ENCODE data around the gene ITPK1.

ITPK1 gene

DNA sequence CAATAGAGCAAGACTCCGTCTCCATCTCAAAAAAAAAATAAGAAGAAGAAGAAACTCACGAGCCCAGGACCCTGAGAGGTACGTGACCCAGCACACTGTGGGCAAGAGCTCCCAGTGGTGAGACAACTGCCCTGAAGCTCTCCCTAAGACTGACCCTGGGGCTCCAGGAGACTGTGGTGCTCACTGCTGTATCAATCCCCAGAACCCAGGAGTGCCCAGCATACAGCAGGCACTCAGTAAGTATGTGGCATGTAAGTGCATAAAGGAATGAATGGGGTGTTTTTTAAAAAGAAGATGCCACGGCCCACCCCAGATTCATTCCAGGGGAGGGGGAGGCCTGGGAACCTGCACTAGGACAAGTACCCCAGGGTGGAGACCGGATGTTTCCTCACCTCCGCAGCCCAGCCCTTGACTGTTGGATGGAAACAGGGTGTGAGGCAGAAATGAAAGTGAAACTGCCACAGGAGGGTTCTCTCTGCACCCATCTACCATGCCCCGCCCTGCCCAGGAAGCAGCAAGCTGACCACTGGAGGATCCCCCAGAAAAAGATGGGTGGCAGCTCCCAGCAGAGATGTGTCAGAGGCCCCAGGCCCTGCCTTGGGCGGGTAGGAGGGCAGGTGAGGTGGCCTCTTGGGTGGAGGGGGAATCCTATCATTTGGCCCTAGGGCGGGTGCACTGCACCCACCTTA, 12.2 kb downstream of the ITPK1 start:
- DNase-seq: no peak

DNA sequence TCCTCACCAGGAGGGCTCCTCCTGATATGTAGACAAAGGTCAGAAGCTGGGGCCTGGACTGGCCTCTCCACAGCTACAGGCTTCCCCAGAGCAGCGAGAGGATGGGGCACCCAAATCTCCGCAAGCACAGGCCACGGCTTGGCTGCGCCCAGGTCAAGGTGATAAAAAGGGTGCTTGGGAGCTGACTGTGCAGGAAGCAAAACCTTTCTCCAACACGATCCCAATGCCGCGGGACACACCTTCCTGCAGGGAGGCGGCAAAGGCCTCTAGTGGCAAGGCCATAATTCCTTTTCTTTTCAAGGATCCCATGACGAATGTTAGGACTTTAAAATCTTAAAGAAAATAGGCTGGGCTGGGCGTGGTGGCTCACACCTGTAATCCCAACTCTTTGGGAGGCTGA, 13.6 kb downstream of the ITPK1 start:
- no peak for DNase-seq

DNA sequence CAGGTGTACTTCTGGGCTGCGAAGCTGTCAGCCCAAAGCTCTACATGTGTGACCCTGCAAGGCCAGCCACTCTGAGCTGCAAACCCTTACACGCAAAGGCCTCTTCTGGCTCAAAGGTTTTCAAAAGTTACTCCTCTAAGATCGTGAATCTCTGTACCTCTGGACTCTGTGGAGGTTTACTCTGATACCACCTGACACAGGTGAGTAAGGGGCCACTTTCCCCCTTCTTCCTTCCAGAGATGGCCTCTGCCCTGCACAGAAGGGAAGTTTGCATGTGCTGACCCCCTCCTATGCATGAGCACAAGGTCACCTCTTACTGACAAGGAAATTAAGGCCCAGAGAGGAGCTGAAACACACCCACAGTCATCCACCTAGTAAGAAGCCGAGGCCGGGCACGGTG, 14.5 kb downstream of the ITPK1 start:
- no peak for DNase-seq

DNA sequence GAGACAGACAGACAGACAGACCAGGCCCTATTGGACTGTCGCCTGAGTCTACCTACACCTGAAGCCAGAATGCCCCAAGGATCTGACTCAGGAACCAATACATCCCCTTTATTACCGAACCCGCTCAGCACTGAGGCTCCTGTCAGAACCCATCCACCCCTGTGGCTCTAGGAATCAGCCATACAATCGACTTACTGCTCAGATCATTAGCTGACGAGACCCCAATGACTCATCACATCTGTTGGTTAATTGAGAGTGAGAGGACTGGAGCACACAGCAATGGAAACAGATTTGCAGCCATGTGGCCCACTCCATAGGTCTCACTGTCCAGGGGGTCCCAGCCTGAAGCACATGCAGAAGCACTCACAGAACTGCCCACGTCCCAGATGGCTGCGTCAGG, 15.2 kb downstream of the ITPK1 start:
- peak; percentile 36 for DNase-seq

DNA sequence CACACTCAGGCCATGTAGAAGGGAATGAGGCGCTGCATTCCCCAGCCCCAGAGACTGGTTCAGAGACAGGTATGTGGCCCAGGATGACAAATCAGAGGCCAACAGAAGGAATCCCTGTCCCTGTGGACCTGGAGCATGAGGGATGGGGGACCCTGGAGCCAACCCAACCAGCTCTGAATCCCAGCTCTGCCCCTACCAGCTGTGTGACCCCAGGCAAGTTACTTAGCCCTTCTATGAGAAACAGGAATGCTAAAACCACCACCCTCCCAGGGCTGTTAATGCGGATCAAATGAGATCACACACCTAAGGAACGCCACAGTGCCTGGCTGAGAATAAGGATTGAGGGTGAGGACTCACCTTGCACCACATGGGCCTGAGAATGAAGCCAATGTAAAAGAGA, 15.6 kb downstream of the ITPK1 start:
- no peak for DNase-seq

DNA sequence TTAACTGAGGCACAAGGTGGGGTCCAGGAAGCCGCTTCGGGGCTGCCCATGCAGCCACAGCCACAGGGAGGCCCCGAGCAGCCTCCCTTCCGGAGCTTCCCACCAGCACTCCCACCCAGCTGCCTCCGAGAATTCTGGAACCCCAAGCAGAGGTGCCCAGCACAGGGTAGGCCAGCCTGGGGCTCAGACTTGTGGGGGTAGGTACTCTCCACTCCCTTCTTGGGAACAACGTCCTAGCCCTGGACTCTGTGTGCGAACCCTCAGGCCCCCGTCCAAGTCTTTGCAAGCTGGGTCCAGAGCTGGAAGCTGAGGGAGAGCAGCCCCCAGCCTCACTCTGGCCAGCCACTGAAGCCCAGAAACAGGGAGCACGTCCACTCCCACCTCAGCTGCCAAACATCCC, 16.1 kb downstream of the ITPK1 start:
- no peak for DNase-seq

DNA sequence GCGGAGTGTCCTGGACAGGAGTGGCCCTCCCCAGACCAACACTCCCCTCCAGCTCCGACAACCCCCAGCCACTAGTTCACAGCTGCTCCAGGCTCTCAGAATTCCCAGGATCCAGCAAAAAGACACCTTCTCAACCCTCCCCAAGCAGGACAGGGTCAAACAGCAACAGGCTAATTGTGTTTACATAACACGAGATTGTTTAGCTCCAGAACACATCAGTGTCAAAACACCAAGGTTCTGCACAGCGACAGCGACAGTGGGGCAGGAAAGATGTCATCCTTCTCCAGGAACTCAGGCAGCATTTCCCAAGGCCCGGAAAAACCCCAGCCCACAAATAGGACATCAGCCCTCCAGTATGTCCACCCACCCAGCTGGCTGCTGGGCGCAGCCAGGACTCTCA, 16.5 kb downstream of the ITPK1 start:
- DNase-seq: no peak

DNA sequence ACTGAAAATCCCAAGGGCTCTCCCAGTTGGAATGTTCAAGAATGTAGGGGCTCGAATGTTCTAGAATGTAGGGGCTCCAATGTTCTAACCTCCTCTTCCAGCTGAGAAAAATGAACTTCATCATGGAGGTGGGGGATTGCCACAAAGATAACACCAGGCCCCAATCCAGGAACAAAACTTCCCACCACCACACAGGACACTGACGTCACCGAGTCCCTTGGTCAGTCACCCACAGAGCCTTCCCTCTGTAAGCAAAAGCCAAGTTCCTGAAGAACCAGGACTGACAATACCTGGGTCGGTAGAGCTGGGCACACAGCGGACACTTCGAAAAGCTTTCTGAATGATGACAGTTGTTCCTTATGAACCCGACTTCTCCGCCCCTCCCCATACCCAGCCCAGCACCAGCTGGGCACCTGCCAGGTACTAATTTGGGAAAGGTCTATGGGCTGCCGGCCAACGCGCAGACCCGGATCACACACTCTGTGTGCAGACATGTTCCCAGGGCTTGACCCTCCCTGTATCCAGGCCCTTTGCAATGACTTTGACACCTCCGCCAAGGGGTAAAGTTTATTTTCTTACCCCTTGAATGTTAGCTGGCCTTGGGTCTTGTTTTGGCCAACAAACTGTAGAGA, 18.9 kb downstream of the ITPK1 start:
- no peak for DNase-seq

DNA sequence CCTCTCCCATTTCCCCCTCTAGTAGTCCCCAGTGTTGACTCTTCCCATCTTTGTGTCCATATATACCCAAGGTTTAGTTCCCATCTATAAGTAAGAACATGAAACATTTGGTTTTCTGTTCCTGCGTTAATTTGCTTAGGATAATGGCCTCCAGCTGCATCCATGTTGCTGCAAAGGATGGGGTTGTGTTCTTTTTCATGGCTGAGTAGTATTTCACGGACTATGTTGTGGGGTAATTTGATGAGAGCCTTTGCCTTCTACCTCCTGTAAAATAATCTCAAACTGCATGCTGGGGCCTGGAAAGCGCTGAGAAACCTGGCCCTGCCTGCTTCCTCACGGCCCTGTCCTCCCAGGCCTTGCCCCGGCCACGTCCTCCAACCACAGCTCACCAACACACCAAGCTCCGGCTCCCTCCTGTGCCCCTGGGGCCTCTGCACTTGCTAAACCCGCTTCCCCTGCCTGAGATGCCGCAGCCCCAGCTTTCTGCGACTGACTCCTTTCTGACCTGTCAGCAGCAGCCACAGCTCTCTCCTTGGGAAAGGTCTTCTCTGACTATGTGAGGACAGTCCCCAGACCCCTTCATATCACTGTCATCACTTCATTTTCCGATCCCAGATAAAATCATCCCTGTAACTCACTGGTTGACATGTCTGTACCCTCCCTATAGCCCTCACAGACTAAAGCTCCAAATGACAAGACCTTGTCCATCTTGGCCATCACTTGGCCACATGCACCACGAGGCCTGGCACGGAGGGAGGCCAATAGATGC, 19.8 kb downstream of the ITPK1 start:
- no peak for DNase-seq

DNA sequence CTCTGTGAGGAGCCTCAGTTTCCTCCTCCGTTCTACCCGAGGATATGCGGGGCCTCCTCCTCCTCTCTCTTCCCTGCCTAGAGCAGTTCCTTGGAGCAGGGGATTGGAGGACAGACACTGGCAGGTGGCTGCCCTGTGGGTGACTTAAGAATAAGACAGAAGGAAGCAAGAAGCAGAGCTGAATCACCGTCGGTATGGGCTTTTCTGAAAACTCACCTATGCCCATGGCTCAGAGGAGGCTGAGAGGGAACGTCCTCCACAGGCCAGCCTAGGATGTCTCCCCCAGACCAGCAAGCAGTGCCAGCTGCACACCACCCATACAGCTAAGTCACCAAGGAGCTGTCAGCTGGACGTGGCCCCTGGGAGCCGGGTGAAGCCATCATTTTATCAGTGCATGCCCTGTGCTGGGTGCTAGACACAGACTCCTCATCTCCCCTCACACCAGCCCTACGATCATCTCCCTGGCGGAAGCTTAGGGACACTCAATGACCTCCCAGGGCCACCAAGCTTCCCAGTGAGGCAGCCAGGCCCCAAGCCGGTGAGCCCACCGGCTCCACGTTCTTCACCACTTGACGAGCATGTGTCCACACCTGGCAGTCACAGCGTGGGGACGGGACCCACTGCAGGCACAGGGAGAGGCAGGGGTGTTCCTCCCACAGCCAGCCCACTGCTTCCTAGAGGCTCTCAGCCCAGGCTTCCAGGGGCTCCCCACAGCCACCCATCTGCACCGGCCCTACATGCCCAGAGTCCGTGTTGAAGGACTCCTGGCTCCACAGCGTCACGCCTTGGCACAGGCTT, 21.4 kb downstream of the ITPK1 start:
- no peak for DNase-seq

DNA sequence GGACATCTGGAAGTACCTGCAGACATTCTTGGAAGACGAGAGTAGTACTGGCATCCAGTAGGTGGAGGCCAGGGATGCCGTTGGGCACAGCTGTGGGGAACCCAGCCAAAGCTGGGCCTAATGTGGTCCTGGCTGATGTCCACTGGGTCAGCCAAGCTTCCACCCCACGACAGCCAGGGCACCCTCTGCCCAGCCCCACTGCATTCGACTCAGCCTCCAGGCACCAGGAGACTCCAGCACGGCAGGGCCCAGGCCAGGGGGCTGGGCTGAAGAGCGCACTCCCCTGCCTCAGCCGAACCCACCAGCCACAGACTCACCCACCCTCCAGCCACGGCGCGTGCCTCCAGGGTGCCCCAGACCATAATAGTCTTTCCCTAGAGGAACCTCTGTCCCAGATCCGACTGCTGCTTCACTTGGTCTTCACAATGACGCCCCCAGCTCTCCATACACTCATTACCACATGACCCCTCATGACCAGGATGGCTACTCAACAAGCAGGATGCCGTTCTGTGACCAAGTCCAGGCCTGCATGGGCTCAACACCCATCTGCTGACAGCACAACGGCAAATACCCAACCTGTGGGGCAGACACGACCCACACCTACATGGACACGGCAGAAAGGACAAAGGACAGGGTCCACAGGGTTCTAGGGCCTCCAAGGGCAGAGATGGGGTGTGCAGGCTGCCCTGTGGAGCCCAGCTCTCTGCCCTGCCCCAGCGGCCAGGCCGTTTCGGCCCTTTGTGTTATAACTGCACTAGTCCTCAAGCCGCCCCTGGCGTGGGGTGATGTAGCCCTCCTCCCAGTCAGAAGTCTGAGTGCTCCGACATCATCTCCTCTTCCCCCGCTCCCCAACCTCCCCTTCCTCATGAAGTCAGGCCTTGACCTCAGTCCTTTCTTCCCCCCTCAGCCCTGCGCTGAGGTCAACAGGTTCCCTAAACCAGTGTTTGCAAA, 22.8 kb downstream of the ITPK1 start:
- DNase-seq: no peak

DNA sequence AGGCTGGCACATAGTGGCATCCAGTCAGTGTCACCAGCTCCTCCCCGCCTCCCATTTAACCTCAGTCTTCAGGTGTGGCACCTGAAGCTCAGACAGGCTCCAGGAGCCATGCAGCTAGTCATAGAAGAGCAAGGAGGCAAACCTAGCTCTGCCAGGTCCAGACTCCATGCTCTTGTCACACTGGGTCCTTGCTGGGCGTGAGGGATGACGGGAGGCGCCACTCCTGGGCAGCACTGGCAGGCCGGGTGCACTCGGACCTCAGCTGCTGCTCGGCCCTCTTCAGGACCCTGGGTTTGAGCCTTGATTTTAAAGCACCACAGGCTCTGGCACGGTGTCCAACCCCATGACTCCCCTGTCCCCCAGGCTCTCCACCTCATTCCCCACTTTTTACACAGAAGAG, 24.1 kb downstream of the ITPK1 start:
- DNase-seq: no peak

DNA sequence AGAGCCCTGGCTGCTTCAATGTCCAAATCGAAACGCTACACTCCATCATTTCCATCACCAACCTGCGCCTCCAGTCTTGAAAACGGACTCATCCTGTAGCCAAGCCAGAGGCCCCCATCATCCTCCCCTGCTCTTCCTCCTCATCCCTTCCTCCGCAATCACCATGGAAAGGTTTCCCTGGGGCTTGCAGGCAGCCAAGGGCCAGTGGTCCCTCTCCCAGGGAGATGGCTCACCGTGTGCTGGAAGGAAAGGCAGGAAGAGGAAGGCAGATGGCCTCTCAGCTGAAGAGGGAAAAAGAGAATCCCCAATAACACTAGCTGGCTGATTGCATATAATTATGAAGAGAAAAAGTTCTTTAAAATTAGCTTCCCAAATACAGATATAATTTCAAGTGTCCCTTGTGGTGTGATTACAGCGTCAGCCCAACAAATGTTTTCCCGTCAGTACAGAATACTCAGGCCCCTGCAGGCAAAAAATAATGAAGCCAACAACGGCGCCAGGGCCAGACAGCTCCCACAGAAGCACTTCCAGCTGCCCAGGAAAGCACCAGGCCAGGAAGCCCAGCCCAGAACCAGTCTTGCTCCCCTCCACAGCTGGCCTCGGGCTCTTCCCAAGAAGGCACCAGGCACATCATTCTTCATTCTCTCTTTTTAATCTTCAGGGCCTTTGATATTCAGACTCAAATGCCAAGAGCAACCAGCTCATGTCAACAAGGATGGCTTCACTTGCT, 24.7 kb downstream of the ITPK1 start:
- no peak for DNase-seq

DNA sequence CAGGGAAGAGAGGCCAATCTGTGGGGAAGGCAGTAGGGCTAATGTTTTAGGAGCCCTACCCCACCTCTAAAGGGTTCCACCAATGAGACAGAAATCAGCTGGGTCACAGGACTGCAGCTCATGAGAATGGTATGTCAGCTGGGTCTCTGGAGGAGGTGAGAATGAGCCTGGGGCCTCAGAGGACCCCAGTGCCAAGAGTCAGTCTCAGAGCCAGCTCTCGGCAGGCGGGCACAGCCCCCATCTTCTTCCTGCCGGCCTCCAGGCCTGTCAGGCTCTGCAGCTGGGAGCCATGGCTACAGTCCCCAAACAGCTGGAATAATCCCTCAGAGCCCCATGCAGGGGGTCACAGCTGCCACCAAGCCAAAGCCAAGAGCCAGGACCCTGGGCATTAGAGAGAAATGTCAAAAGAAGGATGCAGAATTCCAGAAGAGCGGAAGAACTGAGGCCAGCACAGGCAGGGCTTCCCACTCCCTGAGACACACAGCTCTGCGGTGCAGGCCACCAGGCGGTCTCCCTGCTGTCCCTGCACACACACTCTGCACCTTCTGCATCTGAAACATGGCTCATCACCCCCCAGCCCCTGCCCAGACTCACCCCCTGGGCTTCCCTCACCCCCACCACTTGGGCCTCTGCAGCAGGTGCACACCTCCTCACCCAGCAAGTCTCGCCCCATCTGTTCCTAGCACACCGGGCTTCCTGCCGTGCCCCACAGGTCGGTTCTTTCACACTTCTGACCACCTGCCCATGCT, 26.0 kb downstream of the ITPK1 start:
- DNase-seq: no peak

DNA sequence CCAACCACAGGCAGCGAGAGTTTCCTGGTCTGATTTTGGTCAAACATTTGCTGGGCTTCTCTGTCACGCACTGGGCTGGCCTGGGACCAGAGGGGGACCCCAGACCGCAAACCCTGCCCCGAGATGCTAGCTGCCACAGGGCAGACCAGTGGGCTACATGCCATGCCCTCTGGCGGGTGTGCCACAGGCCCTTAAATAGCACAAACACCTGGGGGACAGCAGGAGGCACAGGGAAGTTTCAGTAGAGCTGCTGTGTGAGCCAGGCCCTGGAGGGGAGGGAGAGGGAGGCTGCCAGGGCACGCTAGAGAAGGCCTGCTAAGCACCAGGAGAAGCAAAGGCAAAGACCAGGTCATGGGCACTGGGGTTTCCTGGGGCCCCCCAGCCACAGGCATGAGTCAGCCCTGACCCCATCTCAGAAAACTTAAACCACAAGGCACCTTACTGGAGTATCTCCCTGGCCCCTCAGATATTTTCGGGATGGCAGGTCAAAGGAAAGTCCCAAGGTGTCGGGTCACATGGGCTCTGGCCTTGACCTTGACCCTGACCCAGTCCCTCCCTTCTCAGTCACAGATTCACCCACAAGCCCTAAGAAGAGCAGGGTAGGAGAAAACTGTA, 29.2 kb downstream of the ITPK1 start:
- DNase-seq: no peak

DNA sequence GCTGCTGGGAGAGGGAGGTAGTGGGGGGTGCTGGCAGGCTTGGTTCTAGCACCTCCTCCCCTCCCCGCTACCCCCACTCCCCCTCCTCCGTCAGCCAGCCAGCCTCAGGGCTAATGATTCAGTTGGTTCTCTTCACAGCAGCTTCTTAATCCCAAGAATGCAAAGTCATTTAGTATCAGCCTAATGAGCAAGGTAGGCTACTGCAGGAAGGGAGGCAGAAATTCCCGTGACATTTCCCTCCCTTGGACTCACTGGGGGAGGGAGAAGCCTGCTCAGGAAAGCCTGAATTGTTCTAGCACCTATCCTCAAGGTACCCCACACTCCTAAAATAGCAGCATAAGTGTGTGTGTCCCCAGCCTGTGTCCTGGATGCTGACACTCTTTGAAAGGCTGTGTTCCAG, 29.8 kb downstream of the ITPK1 start:
- peak; percentile 20 for DNase-seq

DNA sequence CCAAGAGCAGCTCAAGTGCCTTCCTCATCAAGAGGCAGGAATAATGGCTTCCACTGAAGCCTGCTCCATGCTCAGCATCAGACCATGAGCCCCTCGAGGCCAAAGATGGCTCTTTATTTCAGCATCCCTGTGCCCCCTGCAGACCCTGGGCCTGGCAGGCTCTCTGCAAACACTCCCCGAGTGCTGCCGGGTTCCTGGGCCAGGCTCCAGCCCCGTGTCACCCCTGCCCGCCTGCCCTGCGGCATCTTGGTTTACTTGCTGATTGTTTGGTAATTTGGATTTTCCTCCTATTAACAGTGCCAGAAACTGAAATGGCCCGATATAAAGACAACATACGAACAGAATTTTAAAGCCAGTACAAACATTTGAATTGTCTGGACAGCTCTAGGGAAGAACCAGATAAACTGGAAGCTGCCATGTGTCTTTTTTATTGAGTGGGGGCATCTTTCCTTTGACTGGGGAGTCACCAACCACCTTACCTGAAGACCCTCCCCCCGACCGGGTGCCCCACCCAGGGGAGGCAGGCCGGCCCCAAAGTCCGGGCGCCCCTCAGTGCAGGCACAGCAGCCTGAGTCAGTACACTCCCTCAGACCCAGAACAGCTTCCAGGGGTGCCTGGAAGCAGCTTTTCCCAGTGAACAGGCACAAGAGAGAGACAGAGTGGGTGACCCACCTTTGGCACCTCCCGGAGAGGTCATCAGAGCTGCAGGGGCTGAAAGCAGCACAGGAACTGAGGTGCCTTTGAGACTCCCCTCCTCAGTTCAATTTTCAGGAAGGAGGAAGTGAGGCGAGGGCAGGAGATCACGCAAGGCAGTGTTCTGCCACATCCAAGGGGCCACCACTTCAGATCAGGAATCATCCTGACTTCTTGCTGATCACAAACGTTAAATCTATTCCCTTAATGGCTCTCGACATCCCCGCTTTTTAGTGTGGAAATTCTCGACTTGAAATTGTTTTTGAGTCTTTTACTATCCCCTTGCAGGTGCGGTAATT, 30.6 kb downstream of the ITPK1 start:
- no peak for DNase-seq

DNA sequence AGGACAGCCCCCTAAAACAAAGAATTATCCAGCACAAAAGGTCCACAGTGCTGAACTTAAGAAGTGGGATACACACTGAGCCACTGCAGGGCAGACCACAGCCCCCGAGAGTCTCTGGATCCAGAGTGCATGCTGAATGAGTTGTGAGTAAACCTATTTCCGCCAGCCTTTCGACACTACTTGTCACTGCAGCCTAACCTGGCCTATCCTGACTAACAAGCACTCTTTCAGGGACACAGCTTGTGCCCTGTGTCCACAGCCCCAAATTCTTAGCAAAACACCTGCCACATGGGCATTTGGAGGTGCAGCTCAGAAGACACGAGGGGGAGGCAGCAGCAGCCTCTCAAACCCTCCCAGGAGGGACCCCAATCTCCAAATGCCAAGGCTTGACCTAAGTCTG, 31.3 kb downstream of the ITPK1 start:
- DNase-seq: no peak

DNA sequence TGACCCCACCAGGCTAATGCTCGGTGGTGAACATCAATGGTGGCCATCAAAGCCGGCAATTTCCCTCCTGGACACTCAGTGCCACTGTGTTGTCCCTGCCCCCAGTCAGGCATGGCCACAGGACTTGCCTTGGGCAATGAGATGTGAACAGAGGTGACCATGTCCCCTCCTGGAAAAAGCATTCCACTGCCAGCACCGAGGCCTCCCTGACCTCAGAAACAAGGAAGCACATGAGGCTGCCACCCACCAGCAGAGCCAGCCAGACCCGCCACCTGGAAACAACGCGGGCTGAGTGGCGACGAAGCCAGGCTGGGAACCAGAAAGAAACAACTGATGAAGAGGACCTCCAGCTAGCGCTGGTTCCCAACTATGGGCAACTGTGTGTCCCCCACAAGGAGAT, 31.8 kb downstream of the ITPK1 start:
- no peak for DNase-seq

Data from fibroblast of upper back skin (primary cell).